Suprapubic skin (tissue), 3 donors: ENCODE measurements around the gene HDGF.

Experiments
- CTCF ChIP-seq, 2 donors: fragments of 200-600 bp in 1 of 2; fragments of 450-650 bp in 1 of 2; sonication (generic) in 1 of 2; IDR thresholded peaks; one replicate each; pipeline ENCODE4 v1.5.1; 2016 to 2019; ENCODE audit warnings: antibody characterized with exemption in 2 of 2, mild to moderate bottlenecking in 1 of 2, moderate library complexity in 1 of 2
- POLR2A ChIP-seq, 2 donors: fragments of 450-650 bp; IDR thresholded peaks; one replicate each; pipeline ENCODE4 v1.6.1; 2017; ENCODE audit warnings: antibody characterized with exemption in 2 of 2, mild to moderate bottlenecking in 2 of 2, moderate library complexity in 2 of 2

GRCh38 chr1:156744344-156744743, 7.1 kb downstream of the HDGF start:
- TF ChIP-seq POLR2A (IDR thresholded peaks at IDR 0.05) (no peak), CTCF (IDR thresholded peaks at IDR 0.05) (no peak)
